Right forelimb (tissue), 1 donor: ENCODE data around the gene ULK1.

Experiments
- DNase-seq: peaks from one replicate; pipeline ENCODE4 v3.0.0-alpha.2; 2018

Gene ULK1

DNA sequence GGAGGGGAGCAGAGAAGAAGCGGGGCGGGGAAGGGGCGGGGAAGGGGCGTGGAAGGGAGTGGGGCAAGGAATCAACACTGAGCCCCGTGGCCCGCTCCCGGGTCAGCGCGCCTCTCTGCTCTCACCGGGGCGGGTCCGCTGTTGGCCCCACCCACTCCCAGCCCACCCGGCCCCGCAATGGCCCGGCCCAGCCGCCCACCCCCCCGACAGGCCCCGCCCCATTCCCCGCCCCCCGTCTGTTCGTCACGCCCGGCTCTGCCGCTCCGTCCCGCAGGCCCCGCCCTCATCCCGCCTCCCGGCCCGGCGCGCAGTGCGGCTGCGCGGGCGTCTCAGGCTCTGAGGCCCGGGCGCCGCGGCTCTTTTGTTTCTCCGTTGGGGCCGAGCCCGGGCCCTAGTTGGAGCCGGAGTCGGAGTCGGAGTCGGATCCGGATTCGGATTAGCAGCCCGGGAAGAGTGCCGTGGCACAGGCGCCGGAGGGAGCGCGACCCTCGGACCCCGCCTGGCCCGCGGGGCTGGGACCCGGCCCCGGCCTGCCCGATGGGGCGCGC is at the start of gene ULK1:
Gene ULK1, plus strand, starts transcription at position 310 of the 548 bp plus-strand sequence. CDS start 380 bp downstream, outside the sequence.
- peak; percentile 93 for DNase-seq

DNA sequence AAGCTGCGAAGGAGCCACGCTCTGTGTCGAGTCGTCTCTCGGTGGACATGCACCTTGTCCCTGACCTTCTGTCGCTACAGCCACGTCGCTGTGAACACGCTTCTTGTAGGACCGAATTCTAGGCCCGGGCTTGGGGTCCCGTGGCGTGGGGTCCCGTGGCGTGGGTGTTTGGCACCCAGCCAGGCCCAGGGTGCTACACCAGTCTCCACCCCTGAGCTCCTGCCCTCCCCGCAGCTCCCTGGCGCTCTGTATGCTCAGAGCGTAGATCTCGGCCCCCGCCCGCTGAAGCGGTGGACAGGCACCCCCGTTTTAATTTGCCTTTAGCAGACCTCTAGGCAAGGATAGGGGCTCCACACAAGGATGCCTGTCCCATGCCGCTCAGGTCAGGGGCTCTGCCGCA is 49.8 kb upstream of the ULK1 start:
- no peak for DNase-seq

DNA sequence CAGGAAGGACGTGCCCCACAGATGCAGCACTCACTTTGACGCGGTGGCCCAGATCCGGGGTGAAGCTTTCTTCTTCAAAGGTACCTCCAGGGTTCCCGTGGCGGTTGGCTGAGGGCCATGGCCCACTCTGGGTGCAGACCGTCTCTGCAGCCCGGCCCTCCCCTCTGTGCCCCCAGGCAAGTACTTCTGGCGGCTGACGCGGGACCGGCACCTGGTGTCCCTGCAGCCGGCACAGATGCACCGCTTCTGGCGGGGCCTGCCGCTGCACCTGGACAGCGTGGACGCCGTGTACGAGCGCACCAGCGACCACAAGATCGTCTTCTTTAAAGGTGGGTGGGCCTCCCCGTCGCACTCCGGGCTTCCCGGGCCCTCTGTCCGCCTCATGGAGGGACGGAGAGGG is 49.3 kb upstream of the ULK1 start:
- no peak for DNase-seq

DNA sequence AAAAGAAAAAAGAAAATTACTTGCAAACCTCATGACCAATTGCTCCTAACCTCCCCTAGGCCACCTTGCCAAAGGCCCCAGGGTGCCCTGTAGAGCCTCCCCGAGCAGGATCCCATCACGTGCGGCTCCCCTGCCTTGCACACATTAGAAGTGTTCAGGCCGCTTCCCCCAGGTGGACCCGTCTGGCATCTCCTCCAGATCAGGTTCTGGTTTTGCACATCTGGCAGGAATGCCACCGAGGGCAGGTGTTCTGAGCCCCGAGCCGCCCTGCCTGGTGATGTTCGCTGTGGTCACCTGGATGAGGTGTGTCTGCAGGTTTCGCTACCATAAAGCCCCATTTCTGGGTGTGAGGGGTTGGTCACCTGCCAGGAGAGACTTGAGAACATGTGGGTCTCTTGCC is 47.0 kb upstream of the ULK1 start:
- DNase-seq: no peak

DNA sequence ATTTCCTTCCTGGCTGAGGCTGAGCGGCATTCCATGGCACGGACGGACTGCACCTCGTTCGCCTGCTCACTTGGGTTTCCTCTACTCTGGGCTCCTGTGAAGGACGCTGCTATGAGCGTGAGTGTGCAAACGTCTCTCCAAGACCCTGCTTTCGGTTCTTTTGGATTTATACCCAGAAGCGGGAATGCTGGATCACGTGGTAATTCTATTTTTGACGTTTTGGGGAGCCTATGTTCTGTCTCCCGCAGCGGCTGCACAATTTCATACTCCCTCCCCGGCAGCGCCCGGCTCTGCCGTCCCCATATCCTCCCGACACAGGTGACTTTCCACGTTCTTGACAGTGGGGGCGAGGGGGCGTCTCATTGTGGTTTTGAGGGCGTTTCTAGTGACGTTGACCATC is 45.7 kb upstream of the ULK1 start:
- no peak for DNase-seq

- no peak for DNase-seq
Observed at GRCh38 chr12:131849700-131850553, 44.5 kb upstream of the ULK1 start.

GRCh38 chr12:131850856-131851559 is 43.4 kb upstream of the ULK1 start:
- DNase-seq: no peak

DNA sequence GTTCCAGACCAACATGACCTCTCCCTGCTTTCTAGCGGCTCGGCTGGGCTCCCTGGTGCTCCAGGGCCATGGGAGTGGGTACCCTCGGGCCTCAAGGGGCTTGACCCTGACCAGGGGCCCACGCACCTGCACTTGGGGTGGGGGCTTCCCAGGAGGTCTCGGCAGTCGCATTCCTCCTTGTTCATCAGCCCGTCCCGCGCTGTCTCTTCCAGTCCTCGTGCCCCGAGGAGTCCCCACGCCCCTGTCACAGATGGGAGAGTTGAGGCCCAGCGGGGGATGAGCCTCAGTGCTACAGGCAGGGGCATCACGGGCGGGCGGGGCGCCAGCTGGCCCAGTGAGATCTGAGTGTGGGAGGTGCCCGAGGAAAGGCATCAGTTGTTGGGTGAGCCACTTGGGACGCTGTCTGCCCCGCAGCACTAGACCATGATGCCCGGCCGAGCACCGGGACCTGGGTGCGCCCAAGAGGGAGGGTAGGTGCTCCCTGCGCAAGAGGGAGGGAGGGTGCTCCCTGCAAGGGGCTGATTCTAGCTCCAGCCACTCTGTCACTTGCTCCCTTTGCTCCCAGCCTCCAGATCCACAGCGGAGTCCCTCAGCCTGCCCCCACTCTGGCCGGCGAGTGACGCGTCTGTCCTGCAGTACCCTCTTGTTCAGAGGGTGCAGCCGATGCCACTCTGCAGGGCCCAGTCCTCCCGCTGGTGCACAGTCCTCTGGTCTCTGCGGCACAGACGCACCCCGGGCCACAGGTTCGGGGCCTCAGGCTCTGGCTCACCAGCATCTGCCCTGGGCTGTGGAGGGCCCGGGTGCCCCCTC is 42.5 kb upstream of the ULK1 start:
- DNase-seq: no peak

DNA sequence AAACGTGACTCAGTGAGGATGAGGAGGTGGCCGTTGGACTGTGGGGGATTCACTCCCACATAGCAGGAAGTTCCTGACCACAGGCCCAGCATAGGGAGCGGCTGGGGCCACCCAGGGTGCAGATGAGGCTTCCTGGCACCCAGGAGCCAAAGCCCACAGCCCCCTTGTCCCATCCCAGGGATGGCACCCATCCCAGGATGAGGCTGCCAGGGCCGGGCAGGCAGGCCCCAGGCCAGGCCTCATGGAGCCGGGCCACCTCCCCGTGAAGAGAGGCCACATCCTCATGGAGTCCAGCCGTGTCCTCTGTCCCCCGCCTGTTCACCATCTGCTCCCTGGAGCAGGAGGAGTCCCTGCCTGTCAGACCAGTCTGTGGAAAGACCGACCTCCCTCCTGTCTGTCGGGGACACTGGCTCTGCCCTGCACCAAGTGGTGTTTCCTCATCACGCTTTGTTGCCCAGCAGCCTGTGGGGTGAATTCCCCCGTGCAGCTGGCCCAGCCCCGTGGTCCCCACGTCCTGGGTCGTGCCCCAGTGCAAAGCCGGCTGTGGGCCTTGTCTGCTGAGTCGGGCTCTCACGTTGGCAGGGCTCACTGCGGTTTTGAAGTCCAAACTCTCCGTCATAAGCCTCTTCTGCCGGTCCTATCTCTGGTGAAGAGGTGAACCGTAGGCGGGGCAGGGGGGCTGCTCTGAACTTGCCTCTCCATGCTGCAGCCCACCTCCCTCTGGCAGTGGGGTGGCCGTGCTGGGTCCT is 41.7 kb upstream of the ULK1 start:
- DNase-seq: no peak

DNA sequence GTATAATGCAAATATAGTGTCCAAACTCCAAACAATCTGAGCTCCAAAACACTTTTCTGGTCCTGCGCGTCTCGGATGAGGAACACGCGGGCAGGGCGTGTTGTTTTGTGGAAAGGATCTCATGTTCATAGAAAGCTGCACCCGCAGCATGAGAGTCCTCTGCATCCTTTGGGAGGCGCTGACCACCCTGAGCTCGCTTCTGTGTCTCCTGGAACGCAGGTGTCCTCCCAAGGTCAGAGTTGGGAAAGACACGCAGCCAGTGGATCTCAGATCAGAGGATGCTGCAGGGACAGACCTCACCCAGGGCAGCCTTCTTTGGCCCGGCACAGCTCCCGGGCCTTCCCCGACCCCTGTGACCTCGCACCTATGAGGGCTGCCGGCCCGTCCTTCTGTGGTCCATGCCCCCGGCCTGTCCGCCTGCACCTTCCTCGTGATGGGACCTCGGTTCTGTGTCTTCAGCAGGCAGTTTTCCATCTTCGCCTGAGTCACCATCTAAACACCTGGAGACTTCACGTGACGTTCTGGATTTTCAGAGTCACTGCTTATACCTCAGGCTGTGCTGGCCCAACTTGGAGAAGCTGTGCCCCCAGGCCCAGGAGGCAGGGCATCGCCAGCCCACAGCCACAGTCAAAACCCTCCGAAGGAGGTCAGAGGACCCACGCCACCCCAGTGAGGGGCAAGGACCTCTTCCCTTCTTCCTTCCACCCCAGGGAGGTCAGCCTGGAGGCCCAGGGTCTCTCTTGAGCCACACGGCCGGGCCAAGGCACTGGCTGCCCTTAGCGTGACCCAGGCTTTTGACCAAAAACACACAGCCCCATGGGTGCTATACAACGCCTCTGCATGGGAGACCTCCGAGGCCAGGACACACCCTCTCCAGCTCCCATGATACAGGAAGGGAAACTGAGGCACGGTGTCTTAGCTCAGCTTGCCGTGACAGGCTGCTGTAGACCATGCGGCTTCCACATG is 40.3 kb upstream of the ULK1 start:
- DNase-seq: no peak

DNA sequence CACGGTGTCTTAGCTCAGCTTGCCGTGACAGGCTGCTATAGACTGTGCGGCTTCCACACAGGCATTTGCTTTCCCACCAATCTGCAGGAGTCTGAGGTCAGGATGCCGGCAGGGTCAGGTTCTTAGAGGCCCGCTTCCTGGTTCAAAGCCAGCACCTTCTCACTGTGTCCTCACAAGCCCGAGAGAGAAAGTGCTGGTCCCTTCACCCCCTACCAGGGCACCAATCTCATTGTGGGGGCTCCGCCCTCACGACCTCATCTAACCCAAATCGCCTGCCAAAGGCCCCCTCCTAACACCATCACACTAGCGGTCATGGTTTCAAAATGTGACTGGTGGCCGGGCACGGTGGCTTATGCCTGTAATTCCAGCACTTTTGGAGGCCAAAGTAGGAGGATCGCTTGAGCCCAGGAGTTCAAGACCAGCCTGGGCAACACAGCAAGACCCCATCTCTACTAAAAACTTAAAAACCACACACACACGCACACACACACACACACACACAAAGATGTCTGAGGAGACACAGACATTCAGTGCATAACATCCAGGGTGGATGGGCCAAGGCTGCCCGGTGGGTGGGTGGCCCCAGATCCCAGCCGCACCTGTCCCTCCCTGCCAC is 39.5 kb upstream of the ULK1 start:
- no peak for DNase-seq

DNA sequence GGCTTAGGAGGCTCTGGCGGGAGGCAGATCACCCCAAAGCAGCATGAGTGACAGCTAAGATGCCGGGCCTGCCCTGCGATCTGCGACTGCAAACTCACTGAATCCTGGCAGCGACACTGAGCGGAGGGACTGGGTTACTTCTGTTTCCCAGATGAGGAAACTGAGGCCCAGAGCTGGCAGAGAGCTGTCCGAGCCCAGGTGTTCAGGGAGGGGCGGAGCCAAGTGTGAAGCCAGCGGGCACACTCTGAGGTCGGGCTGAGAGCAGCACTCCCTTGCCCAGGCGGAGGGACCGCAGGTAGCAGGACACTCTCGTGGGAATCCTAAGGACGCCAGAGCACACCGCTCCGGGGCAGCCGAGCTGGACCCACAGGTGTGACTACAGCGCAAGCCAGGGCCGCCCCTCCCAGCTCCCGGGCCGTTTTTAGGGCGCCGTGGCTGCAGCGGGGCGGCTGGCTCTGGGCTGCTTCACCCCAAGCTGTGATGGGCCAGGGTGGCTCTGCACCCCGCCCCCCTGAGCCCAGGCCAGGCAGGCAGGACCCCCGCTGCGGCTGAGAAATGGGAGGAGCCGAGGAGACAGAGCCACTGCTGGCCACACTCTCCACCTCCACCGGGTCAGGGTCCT is 38.8 kb upstream of the ULK1 start:
- DNase-seq: no peak

DNA sequence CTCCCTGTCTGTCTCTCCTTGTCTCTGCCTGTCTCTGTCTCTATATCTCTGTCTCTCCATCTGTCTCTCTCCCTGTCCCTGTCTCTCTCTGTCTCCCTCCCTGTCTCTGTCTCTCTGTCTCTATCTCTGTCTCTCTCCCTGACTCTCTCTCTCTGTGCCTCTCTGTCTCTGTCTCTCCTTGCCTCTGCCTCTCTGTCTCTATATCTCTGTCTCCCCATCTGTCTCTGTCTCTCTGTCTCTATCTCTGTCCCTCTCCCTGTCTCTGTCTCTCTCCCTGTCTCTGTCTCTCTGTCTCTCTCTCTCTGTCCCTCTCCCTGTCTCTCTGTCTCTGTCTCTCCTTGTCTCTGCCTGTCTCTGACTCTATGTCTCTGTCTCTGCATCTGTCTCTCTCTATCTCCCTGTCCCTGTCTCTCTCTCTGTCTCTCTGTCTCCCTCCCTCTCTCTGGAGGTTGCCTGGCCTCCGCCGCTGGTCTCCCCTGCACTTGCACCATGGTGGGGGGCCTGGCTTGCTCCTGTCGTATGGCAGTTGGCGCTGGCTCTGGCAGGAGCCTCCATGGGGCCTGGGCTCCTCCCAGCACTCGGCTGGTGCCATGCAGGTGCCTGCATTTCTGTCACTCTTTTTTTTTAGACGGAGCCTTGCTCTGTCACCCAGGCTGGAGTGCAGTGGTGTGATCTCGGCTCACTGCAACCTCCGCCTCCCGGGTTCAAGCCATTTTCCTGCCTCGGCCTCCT is 37.9 kb upstream of the ULK1 start:
- no peak for DNase-seq

DNA sequence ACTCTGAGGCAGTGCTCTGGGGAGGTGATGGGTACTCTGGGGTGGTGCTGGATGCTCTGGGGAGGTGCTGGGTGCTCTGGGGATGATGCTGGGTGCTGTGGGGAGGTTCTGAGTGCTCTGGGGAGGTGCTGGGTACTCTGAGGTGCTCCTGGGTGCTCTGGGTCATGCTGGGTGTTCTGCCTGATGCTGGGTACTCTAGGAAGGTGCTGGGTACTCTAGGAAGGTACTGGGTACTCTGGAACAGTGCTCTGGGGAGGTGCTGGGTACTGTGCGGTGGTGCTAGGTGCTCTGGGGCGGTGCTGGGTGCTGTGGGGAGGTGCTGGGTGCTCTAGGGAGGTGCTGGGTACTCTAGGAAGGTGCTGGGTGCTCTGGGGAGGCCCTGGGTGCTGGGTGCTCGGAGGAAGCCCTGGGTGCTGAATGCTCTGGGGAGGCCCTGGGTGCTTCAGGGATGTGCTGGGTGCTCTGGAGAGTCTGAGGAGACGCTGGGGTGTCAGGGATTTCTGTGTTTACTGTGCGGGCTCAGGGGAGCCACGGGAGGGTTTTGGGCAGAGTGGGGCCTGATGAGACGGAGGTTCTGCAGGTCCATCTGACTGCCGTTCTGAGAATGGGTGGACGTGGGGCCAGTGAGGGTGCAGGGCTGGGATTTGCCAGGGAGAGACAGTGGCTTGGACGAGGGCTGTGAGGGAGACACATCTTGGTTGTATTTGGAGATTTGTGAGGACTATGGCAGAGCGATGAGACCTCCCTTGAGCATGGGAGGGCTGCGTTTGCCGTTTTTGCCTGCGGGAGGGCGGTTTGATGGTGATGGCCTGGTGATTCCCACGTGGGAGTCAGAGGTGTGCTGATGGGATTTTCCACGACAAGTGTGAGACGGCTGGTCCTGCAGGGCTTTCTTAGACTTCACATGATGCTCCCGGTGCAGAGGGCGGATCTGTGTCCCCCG is 36.2 kb upstream of the ULK1 start:
- DNase-seq: peak; percentile 35

GRCh38 chr12:131860472-131861260 is 33.8 kb upstream of the ULK1 start:
- peak; percentile 50 for DNase-seq

GRCh38 chr12:131861261-131862083 is 33.0 kb upstream of the ULK1 start:
- peak; percentile 30 for DNase-seq

DNA sequence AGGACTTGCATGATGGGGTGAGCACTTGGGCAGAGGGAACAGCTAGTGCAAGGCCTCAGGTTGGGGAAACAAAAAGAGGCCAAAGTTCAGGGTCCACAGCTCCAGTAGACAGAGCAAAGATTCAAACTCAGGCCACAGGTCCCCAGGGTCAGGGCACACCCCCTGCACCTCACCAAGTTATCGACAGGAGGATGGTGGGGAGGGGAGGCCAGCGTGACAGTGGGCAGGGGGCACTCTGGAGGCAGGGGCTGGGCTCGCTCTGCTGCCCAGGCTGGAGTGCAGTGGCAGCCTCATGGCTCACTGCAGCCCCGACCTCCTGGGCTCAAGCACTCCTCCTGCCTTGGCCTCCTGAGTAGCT is 32.4 kb upstream of the ULK1 start:
- no peak for DNase-seq
